Smooth muscle cell (in vitro differentiated cells): ENCODE results near the gene MOSMO. TPM values are rescaled to one million over a fixed set of nuclear protein-coding genes. Genes with fewer than 3 reads are reported as not detected.

Experiments
- DNase-seq: peaks from one replicate; lab custom pipeline; 2025; ENCODE audit not compliant: unreplicated experiment; lab: John Stamatoyannopoulos, UW
- H2AFZ ChIP-seq: fragments of 200-600 bp; sonication (generic); 2 replicates; pipeline ENCODE4 v1.6.0; 2016; ENCODE audit warnings: antibody characterized with exemption, low read depth, mild to moderate bottlenecking
- H3F3A ChIP-seq: fragments of 200-600 bp; sonication (generic); 2 replicates; pipeline ENCODE4 v1.6.0; 2017; ENCODE audit warnings: antibody characterized with exemption, low read depth
- H3K27ac ChIP-seq: fragments of 200-600 bp; sonication (generic); 2 replicates; pipeline ENCODE4 v1.5.1; 2016; ENCODE audit warnings: low read depth, mild to moderate bottlenecking
- H3K27me3 ChIP-seq: fragments of 200-600 bp; sonication (generic); 2 replicates; pipeline ENCODE4 v1.6.1; 2016; ENCODE audit warnings: low read depth, mild to moderate bottlenecking
- H3K36me3 ChIP-seq: fragments of 200-600 bp; sonication (generic); 2 replicates; pipeline ENCODE4 v1.5.1; 2016; ENCODE audit warnings: low read depth
- H3K4me1 ChIP-seq: fragments of 200-600 bp; sonication (generic); 2 replicates; pipeline ENCODE4 v1.5.1; 2016; ENCODE audit warnings: low read depth
- H3K4me2 ChIP-seq: fragments of 200-600 bp; sonication (generic); 2 replicates; pipeline ENCODE4 v1.6.0; 2016; ENCODE audit warnings: mild to moderate bottlenecking
- H3K4me3 ChIP-seq: fragments of 200-600 bp; sonication (generic); 2 replicates; pipeline ENCODE4 v1.5.1; 2016; ENCODE audit warnings: mild to moderate bottlenecking
- H3K79me2 ChIP-seq: fragments of 200-600 bp; sonication (generic); 2 replicates; pipeline ENCODE4 v1.6.0; 2016; ENCODE audit warnings: low read depth, mild to moderate bottlenecking
- H3K9ac ChIP-seq: fragments of 200-600 bp; sonication (generic); 2 replicates; pipeline ENCODE4 v1.6.0; 2016; ENCODE audit warnings: low read depth
- H3K9me3 ChIP-seq: fragments of 200-600 bp; sonication (generic); replicated peaks from 2 replicates; pipeline ENCODE4 v1.5.1; 2016; ENCODE audit warnings: low read depth
- H4K20me1 ChIP-seq: fragments of 200-600 bp; sonication (generic); 2 replicates; pipeline ENCODE4 v1.6.0; 2016; ENCODE audit warnings: low read depth
- WGBS: methylation state at CpG from one replicate; pipeline ENCODE4 v1.1.7; 2016; ENCODE audit warnings: low lambda C conversion rate; 5-methylcytosine and 5-hydroxymethylcytosine counted together
- polyA plus RNA-seq: library from polyadenylated mRNA; unstranded; fragments of >200 nt; fragmentation: Nextera tagmentation; extraction: Ambion mirVana; gene quantifications from 2 replicates; pipeline ENCODE4 v1.2.1, GENCODE V29; 2016
- total RNA-seq: library from RNA; depleted of rRNA; stranded (reverse); fragments of >200 nt; gene quantifications from 2 replicates; pipeline ENCODE4 v1.2.3, GENCODE V29; 2014
- TF ChIP-seq, protein P1 (sequence below): fragments of 200-600 bp; sonication (generic); IDR thresholded peaks from 2 replicates; pipeline ENCODE4 v1.5.1; 2017; ENCODE audit warnings: borderline replicate concordance, mild to moderate bottlenecking, antibody characterized with exemption; ENCODE audit not compliant: insufficient read depth, poor library complexity, severe bottlenecking

The MOSMO gene
- total and polyA plus RNA-seq, 2 experiments from 2014 or later, result 2.8 to 18.6 TPM

DNA sequence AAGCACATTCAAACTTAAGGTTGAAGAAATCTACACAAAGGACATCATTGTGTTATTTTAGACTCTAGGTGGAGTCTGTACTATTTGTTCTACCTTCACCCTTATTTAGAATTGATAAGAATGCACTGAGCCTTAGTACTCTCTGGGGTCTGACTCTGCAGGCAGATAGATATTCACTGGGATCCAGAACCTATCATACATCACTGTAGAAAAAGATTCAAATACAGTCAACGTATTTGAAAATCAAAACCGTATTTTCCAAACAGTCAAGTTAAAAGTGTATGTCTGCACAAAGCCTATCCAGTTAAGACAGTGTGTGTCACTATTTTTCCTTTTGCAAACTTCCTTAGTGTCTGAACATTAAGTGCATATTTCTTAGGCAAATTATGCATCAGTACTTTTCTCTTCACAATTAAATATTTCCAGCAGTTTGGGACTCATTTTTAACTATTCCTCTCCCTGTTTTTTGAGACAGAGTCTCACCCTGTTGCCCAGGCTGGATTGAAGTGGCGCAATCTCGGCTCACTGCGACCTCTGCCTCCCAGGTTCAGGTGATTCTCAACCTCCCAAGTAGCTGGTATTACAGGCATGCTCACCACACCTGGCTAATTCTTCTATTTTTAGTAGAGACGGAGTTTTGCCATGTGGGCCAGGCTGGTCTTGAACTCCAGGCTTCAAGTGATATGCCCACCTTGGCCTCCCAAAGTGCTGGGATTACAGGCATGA is 22.3 kb downstream of the MOSMO start:
- Histone ChIP-seq H3K27me3 (no peaks in the 10 kb centered on the region), H3K4me3 (no peak overlapping the region), H3K79me2 (peaks cover 39% of the 10 kb centered on the region), H3K4me1 (peaks cover 7% of the 10 kb centered on the region), H3K4me2 (no peak overlapping the region), H3K36me3 (no peaks in the 10 kb centered on the region), H2AFZ (no peak overlapping the region), H3K9me3 (no peaks in the 10 kb centered on the region), H4K20me1 (peaks cover 85% of the 10 kb centered on the region), H3K9ac (no peak overlapping the region), H3K27ac (no peak overlapping the region), H3F3A (no peaks in the 10 kb centered on the region)
- no peak for DNase-seq
- TF ChIP-seq, protein P1, sequence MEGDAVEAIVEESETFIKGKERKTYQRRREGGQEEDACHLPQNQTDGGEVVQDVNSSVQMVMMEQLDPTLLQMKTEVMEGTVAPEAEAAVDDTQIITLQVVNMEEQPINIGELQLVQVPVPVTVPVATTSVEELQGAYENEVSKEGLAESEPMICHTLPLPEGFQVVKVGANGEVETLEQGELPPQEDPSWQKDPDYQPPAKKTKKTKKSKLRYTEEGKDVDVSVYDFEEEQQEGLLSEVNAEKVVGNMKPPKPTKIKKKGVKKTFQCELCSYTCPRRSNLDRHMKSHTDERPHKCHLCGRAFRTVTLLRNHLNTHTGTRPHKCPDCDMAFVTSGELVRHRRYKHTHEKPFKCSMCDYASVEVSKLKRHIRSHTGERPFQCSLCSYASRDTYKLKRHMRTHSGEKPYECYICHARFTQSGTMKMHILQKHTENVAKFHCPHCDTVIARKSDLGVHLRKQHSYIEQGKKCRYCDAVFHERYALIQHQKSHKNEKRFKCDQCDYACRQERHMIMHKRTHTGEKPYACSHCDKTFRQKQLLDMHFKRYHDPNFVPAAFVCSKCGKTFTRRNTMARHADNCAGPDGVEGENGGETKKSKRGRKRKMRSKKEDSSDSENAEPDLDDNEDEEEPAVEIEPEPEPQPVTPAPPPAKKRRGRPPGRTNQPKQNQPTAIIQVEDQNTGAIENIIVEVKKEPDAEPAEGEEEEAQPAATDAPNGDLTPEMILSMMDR, result no peak
- 96% methylated on average over 6 of the region's 6 CpGs for WGBS

DNA sequence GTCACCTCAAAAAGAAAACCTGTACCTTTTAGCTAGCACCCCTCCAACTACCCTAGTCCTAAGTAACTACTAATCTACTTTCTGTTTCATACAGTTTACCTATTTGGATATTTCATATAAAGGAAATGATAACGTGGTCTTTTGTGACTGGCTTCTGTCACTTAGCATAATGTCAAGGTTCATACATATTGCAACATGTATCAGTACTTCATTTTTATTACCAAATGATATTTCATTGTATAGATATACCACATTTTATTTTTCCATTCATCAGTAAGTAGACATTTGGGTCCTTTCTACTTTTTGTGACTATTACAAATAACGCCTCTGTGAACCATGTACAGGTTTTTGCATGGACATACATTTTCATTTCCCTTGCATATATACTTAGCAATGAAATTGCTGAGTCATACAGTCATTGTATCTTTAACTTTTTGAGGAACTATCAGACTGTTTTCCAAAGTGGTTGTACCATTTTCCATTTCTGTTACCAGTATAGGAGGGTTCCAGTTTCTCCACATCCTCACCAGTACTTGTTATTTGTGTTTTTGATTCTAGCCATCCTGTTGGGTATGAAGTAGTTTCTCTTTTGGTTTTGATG is 23.7 kb downstream of the MOSMO start:
- no peak overlapping the region for H2AFZ ChIP-seq
- no peak overlapping the region for H3K4me3 ChIP-seq
- 93% methylated on average over 2 of the region's 2 CpGs for WGBS
- H3F3A ChIP-seq, result no peaks in the 10 kb centered on the region
- H3K4me2 ChIP-seq, result no peak overlapping the region
- no peaks in the 10 kb centered on the region for H3K9me3 ChIP-seq
- TF ChIP-seq, protein P1, result no peak
- H3K27ac ChIP-seq, result no peak overlapping the region
- H3K9ac ChIP-seq, result no peak overlapping the region
- H3K27me3 ChIP-seq, result no peaks in the 10 kb centered on the region
- peaks cover 38% of the 10 kb centered on the region for H3K79me2 ChIP-seq
- H3K4me1 ChIP-seq, result peaks cover 7% of the 10 kb centered on the region
- no peak for DNase-seq
- no peaks in the 10 kb centered on the region for H3K36me3 ChIP-seq
- peaks cover 82% of the 10 kb centered on the region for H4K20me1 ChIP-seq

DNA sequence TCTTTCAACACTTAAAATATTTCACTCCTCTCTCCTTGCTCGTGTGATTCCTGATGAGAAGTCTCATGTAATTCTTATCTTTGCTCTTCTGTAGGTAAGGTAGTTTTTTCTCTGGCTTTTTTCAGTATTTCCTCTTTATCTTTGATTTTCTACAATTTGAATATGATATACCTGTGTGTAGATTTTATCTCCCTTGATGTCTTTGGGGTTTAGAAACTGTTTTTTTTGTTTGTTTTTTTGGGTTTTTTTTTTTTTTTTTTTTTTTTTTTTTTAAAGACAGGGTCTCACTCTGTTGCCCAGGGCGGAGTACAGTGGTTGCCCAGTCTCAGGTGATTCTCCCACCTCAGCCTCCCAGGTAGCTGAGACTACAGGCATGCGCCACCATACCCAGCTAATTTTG is 26.6 kb downstream of the MOSMO start:
- no peak overlapping the region for H3K4me2 ChIP-seq
- H3K4me3 ChIP-seq, result no peak overlapping the region
- H3K79me2 ChIP-seq, result peaks cover 13% of the 10 kb centered on the region
- 94% methylated on average over 3 of the region's 3 CpGs for WGBS
- H3K27ac ChIP-seq, result no peak overlapping the region
- H3K36me3 ChIP-seq, result no peaks in the 10 kb centered on the region
- H4K20me1 ChIP-seq, result peaks cover 64% of the 10 kb centered on the region
- no peaks in the 10 kb centered on the region for H3K9me3 ChIP-seq
- no peaks in the 10 kb centered on the region for H3K27me3 ChIP-seq
- DNase-seq, result no peak
- no peaks in the 10 kb centered on the region for H3K4me1 ChIP-seq
- no peak overlapping the region for H3K9ac ChIP-seq
- H3F3A ChIP-seq, result no peaks in the 10 kb centered on the region
- TF ChIP-seq, protein P1, result no peak
- no peak overlapping the region for H2AFZ ChIP-seq
